Naive thymus-derived CD8-positive, alpha-beta T cell (primary cell): Measurements from ENCODE around the gene MEGF11. TPM values are rescaled to one million over a fixed set of nuclear protein-coding genes. Genes with fewer than 3 reads are reported as not detected.

Experiments
- ATAC-seq, 2 donors: fragments of 150-1000 bp; cut with Tn5 transposase in 1 of 2; sonication (Bioruptor Pico), chemical (Tn5 transposase) in 1 of 2; 1 replicate in 1 of 2; 2 replicates in 1 of 2; pipeline ENCODE4 v1.10.0; 2021; ENCODE audit warnings: mild to moderate bottlenecking in 2 of 2, moderate library complexity in 2 of 2
- POLR2A ChIA-PET: fragments of 350-600 bp; sonication (Branson Sonifier 250); formaldehyde crosslinking; loops from one replicate; lab custom pipeline; 2021; ENCODE audit warnings: antibody characterized with exemption; lab: Charles Lee
- DNase-seq, 10 donors: peaks; one replicate each; pipeline versions ENCODE4 v3.0.0 to v3.0.0-alpha.2; 2020 to 2022
- H3K27ac Mint-ChIP-seq, 10 donors: one replicate each; pipeline ENCODE4 v1.8.0; 2020 to 2022; ENCODE audit warnings: mild to moderate bottlenecking in 10 of 10, mixed read lengths in 10 of 10, moderate library complexity in 4 of 10, inconsistent platforms in 1 of 10
- H3K27me3 Mint-ChIP-seq, 5 donors: one replicate each; pipeline ENCODE4 v1.8.0; 2021 to 2022; ENCODE audit warnings: mixed read lengths in 5 of 5
- H3K36me3 Mint-ChIP-seq, 3 donors: one replicate each; pipeline ENCODE4 v1.8.0; 2020 to 2022; ENCODE audit warnings: mixed read lengths in 3 of 3, mild to moderate bottlenecking in 2 of 3, inconsistent platforms in 1 of 3
- H3K4me1 Mint-ChIP-seq, 4 donors: one replicate each; pipeline ENCODE4 v1.8.0; 2021 to 2022; ENCODE audit warnings: mixed read lengths in 4 of 4
- H3K4me3 Mint-ChIP-seq, 10 donors: one replicate each; pipeline ENCODE4 v1.8.0; 2020 to 2022; ENCODE audit warnings: mild to moderate bottlenecking in 10 of 10, mixed read lengths in 10 of 10, moderate library complexity in 6 of 10, inconsistent platforms in 1 of 10
- H3K9me3 Mint-ChIP-seq, 9 donors: one replicate each; pipeline ENCODE4 v1.8.0; 2020 to 2022; ENCODE audit warnings: mixed read lengths in 9 of 9, mild to moderate bottlenecking in 3 of 9, inconsistent platforms in 1 of 9, moderate library complexity in 1 of 9
- polyA plus RNA-seq, 3 donors: library from polyadenylated mRNA; unstranded; fragments of 300-500 nt; fragmentation: Illumina TruSeq; gene quantifications; one replicate each; pipeline ENCODE4 v1.2.3, GENCODE V29; 2021
- total RNA-seq, 8 experiments: library from RNA in 2 of 8; stranded (reverse) in 2 of 8; gene quantifications; one replicate each; pipeline ENCODE4 v1.2.3 and lab custom pipeline; 2021 to 2026

Gene MEGF11
- total RNA-seq (not detected), polyA plus RNA-seq (not detected), total RNA-seq (lab: John Stamatoyannopoulos, UW) (0 to 0.22 (median 0) reads per million in 6 experiments)

GRCh38 chr15:66253418-66254088, at the start of gene MEGF11:
Gene MEGF11, minus strand, starts transcription at chr15:66253750. Its CDS starts 125,347 bp downstream, at chr15:66128403.
- POLR2A ChIA-PET = no interaction called here
- H3K36me3 Mint-ChIP-seq = peaks cover 0 to 3% (median 0%) of the 10 kb centered on the region in 3 donors
- H3K4me1 Mint-ChIP-seq = peaks cover 14 to 31% (median 17%) of the 10 kb centered on the region in 4 donors
- H3K4me3 Mint-ChIP-seq = peak within 1 kb of the TSS; percentile 78 to 87 (median 84)
- ATAC-seq (no peak), DNase-seq (no peak)
- peak within 1 kb of the TSS in 2 of 10 donors; percentile 20 to 38 for H3K27ac Mint-ChIP-seq
- H3K27me3 Mint-ChIP-seq = peaks cover 34 to 82% (median 58%) of the 10 kb centered on the region in 5 donors
- peaks cover 0 to 1% (median 0%) of the 10 kb centered on the region in 9 donors for H3K9me3 Mint-ChIP-seq

GRCh38 chr15:66302489-66303278, 49.1 kb upstream of the MEGF11 start:
- Mint-ChIP-seq H3K4me1 (peaks cover 0 to 20% (median 16%) of the 10 kb centered on the region in 4 donors), H3K36me3 (peaks cover 0 to 72% (median 2%) of the 10 kb centered on the region in 3 donors), H3K27me3 (no peaks in the 10 kb centered on the region), H3K9me3 (no peaks in the 10 kb centered on the region), H3K27ac (peak overlapping the region in 3 of 10 donors; percentile 2 to 65 (median 41)), H3K4me3 (peak overlapping the region in 1 of 10 donors; percentile 3)
- POLR2A ChIA-PET = interaction anchor here (1.7 kb wide), 1 partner anchor 8 kb away, joined by 4 read pairs; no protein-coding TSS in a partner anchor
- DNase-seq (no peak), ATAC-seq (no peak)

DNA sequence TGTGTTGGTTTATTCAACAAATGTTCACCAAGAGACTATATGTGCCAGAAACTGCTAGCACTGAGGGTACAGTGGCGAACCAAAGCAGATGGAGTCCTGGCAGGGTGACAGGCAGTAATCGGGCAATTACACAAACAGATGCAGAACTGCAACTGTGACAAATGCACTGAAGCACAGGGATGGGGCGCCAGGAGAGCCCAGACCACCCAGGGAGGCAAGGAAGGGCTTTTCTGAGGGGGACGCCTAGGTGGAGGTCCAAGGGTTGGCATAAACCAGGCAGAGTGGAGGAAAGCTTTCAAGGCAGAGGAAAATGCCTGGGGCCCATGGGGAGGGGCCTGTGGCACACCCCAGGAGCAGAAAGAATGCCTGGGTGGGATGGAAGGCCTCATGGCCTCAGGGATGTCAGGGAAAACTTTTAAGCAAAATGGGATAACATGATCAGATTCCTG, 45.3 kb upstream of the MEGF11 start:
- Mint-ChIP-seq H3K4me1 (peaks cover 13 to 43% (median 31%) of the 10 kb centered on the region in 4 donors), H3K36me3 (peaks cover 0 to 67% (median 2%) of the 10 kb centered on the region in 3 donors), H3K9me3 (no peaks in the 10 kb centered on the region), H3K27ac (peak overlapping the region in 4 of 10 donors; percentile 37 to 74 (median 60)), H3K27me3 (no peaks in the 10 kb centered on the region), H3K4me3 (no peak overlapping the region)
- ATAC-seq (no peak), DNase-seq (no peak)
- POLR2A ChIA-PET = no interaction called here

GRCh38 chr15:66296186-66296585, 42.6 kb upstream of the MEGF11 start:
- H3K9me3 Mint-ChIP-seq = no peaks in the 10 kb centered on the region
- DNase-seq (no peak), ATAC-seq (no peak)
- H3K27ac Mint-ChIP-seq = peak overlapping the region in 2 of 10 donors; percentile 51 to 95
- no peaks in the 10 kb centered on the region for H3K27me3 Mint-ChIP-seq
- no peak overlapping the region for H3K4me3 Mint-ChIP-seq
- POLR2A ChIA-PET = interaction anchor here (1.8 kb wide), 1 partner anchor 992 kb away, joined by 5 read pairs; the partner anchor contains the start of gene RNU5B-1
- H3K36me3 Mint-ChIP-seq = peaks cover 0 to 43% (median 2%) of the 10 kb centered on the region in 3 donors
- H3K4me1 Mint-ChIP-seq = peaks cover 12 to 46% (median 39%) of the 10 kb centered on the region in 4 donors

DNA sequence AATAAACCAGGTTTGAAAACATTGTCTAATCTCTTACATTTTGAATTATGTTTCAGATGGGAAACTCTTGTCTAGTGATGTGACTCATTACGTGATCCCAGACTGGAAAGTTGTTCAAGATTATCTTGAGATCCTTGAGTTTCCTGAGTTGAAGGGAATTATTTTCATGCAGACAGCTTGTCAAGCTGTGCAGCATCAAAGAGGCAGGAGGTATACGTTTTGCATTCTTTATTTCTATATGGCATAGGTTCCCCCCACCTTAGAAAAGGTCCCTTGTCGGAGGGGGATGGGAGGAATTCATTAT, 41.3 kb upstream of the MEGF11 start:
- peaks cover 13 to 56% (median 44%) of the 10 kb centered on the region in 4 donors for H3K4me1 Mint-ChIP-seq
- ATAC-seq = no peak

GRCh38 chr15:66294157-66294931, 40.8 kb upstream of the MEGF11 start:
- DNase-seq = peak in 1 of 10 donors; percentile 8
- Mint-ChIP-seq H3K9me3 (no peaks in the 10 kb centered on the region), H3K27me3 (no peaks in the 10 kb centered on the region), H3K36me3 (peaks cover 0 to 31% (median 0%) of the 10 kb centered on the region in 3 donors), H3K27ac (peak overlapping the region; percentile 89 to 98 (median 95)), H3K4me1 (peaks cover 13 to 56% (median 44%) of the 10 kb centered on the region in 4 donors), H3K4me3 (peak overlapping the region; percentile 79 to 94 (median 86))
- POLR2A ChIA-PET = interaction anchor here (0.6 to 3.1 kb wide), 9 partner anchors 8 to 1935 kb away, joined by 3 to 12 read pairs (median 5); partner anchors contain the start of genes INTS14, RNU5B-1, RPL4 and SNAPC5
- ATAC-seq = peak; percentile 3 to 9

More for the DNA sequence above, 41.3 kb upstream of the MEGF11 start:
- H3K36me3 Mint-ChIP-seq = peaks cover 0 to 33% (median 0%) of the 10 kb centered on the region in 3 donors
- peak overlapping the region in 9 of 10 donors; percentile 89 to 98 (median 95) for H3K27ac Mint-ChIP-seq
- H3K27me3 Mint-ChIP-seq = no peaks in the 10 kb centered on the region
- POLR2A ChIA-PET = interaction anchor here (0.7 to 3.1 kb wide), 6 partner anchors 7 to 1934 kb away, joined by 3 to 12 read pairs (median 4); partner anchors contain the start of genes INTS14, RNU5B-1, RPL4 and ZWILCH
- peak overlapping the region; percentile 79 to 94 (median 86) for H3K4me3 Mint-ChIP-seq
- H3K9me3 Mint-ChIP-seq = no peaks in the 10 kb centered on the region
- no peak for DNase-seq

DNA sequence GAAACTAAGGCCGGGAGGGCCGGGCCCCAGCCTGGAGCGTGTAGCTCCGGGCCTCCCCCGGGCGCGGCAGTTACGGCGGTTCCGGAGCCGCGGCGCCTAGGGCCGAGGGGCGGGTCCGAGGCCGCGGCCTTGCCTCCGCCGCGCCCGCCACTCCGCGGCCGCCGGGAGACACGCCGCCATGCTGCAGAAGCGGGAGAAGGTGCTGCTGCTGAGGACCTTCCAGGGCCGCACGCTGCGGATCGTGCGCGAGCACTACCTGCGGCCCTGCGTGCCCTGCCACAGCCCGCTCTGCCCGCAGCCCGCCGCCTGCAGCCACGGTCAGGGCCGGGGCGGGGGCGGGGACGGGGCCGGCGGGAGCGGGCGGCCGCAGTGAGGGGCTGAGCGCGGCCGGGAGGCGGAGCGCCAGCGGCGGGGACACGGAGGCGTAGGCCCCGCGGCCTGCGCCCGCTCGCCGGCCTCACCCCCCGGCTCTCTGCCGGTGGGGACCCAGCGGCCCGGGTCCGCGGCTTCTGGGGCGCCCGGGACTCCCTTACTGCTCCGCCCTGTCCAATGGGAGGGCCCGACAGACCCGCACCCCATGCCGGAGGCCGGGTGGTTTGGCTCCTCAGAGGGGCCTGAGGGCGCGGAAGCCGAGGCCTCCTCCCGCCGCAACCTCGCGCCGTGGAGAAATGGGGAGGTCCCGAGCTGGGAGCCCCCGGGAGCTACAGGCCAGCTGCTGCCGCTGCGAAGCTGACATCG, 40.0 kb upstream of the MEGF11 start, which contains the start of gene DIS3L:
DIS3L (plus strand) TSS at position 150 of the 738 bp plus-strand sequence; CDS start at position 179, 29 bp downstream.
- Mint-ChIP-seq H3K4me1 (peaks cover 13 to 52% (median 44%) of the 10 kb centered on the region in 4 donors), H3K4me3 (peak within 1 kb of the TSS; percentile 79 to 97 (median 88)), H3K9me3 (no peaks in the 10 kb centered on the region), H3K36me3 (peaks cover 0 to 23% (median 0%) of the 10 kb centered on the region in 3 donors), H3K27me3 (no peaks in the 10 kb centered on the region), H3K27ac (peak within 1 kb of the TSS; percentile 95 to 98 (median 96))
- DNase-seq (peak; percentile 47 to 77 (median 63)), ATAC-seq (peak; percentile 79 to 85)
- POLR2A ChIA-PET = interaction anchor here (0.6 to 3.1 kb wide), 10 partner anchors 9 to 683 kb away, joined by 3 to 12 read pairs (median 4); partner anchors contain the start of genes INTS14, RPL4, SNAPC5 and ZWILCH

- ATAC-seq (no peak), DNase-seq (peak in 2 of 10 donors; percentile 1 to 8)
- Mint-ChIP-seq H3K9me3 (no peaks in the 10 kb centered on the region), H3K27me3 (no peaks in the 10 kb centered on the region), H3K4me3 (peak overlapping the region; percentile 79 to 97 (median 86)), H3K27ac (peak overlapping the region; percentile 93 to 97 (median 96)), H3K4me1 (peaks cover 13 to 51% (median 44%) of the 10 kb centered on the region in 4 donors), H3K36me3 (peaks cover 0 to 19% (median 0%) of the 10 kb centered on the region in 3 donors)
- POLR2A ChIA-PET = interaction anchor here (0.5 to 3.1 kb wide), 7 partner anchors 13 to 214 kb away, joined by 3 to 12 read pairs (median 3); no protein-coding TSS in a partner anchor
These were observed 39.2 kb upstream of the MEGF11 start for GRCh38 chr15:66292571-66293418.

DNA sequence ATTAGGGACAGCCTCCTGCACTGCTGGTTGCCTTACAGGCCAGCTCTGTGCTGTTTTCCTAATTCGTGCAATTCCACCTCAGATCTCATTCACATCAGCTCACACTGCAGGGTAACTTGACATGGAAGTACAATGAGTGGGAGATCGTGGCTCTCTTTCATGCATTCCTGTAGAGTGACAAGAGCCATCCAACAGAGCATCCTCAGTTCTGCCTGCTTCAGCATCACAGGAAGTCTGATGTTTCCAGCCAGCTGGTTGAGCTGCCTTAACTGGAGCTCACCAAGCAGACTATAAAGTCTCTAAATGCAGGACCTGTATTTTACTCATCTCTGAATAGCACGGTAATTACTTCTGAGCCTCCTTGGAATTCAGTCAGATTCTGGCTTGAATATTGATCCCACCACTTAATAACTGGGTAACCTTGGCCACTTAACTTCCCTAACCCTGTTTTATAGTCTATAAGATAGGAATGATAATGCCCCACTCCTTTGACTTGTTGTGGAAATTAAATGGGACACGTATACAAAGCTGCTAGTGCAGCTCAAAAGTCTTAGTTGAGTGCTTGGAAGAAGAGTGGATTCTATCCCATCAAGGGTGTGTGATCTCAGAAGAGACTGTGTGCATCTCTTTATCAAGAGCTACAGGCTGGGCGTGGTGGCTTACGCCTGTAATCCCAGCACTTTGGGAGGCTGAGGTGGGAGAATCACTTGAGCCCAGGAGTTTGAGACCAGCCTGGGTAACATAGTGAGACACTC, 38.4 kb upstream of the MEGF11 start:
- Mint-ChIP-seq H3K9me3 (no peaks in the 10 kb centered on the region), H3K27ac (peak overlapping the region; percentile 93 to 97 (median 96)), H3K36me3 (peaks cover 0 to 14% (median 0%) of the 10 kb centered on the region in 3 donors), H3K27me3 (no peaks in the 10 kb centered on the region), H3K4me3 (peak overlapping the region; percentile 79 to 97 (median 86)), H3K4me1 (peaks cover 13 to 49% (median 43%) of the 10 kb centered on the region in 4 donors)
- DNase-seq (peak in 1 of 10 donors; percentile 6), ATAC-seq (no peak)
- POLR2A ChIA-PET = interaction anchor here (1.0 to 3.1 kb wide), 3 partner anchors 95 to 213 kb away, joined by 3 to 12 read pairs (median 6); partner anchors contain the start of genes RPL4 and ZWILCH
